Measurements from ENCODE around the gene CXorf66. TPM values are rescaled to one million over a fixed set of nuclear protein-coding genes. Genes with fewer than 3 reads are reported as not detected.

CXorf66 gene
- total and polyA plus RNA-seq, 2 experiments from 2014 or later = not detected

- no peak overlapping the region for H3K27ac ChIP-seq
- no peaks in the 10 kb centered on the region for H3K36me3 ChIP-seq (ENCODE audit: low read depth)
- WGBS, 2 experiments (ENCODE audit: low coverage in 1 of 2, low lambda C conversion rate in 2 of 2, missing lambda C conversion rate in 2 of 2) = 54 to 55% methylated on average over 3 of the region's 3 CpGs
- H3K4me2 ChIP-seq (ENCODE audit: unreplicated experiment) = no peak overlapping the region
- in situ Hi-C loops (cut with MboI) = loop anchor here (25.0 kb wide), 1 partner anchor 1187 kb away; no protein-coding TSS in a partner anchor
- no peaks in the 10 kb centered on the region for H4K20me1 ChIP-seq (ENCODE audit: insufficient read depth)
- H3K9me2 ChIP-seq (ENCODE audit: insufficient read depth) = no peaks in the 10 kb centered on the region
- no peaks in the 10 kb centered on the region for H3F3A ChIP-seq (ENCODE audit: insufficient read depth)
- H3K4me1 ChIP-seq (ENCODE audit: insufficient read depth) = no peaks in the 10 kb centered on the region
- no peaks in the 10 kb centered on the region for H3K9me3 ChIP-seq (ENCODE audit: low read depth)
- H2AFZ ChIP-seq = no peak overlapping the region
- DNase-seq = no peak
- H3K79me2 ChIP-seq (ENCODE audit: insufficient read depth) = no peaks in the 10 kb centered on the region
- H3K4me3 ChIP-seq = no peak overlapping the region
- H3K27me3 ChIP-seq (replicated peaks; ENCODE audit: insufficient read depth) = no peaks in the 10 kb centered on the region
- no peak overlapping the region for H3K9ac ChIP-seq
- no peak for TF ChIP-seq EZH2phosphoT487 (IDR thresholded peaks at IDR 0.05; ENCODE audit: insufficient read depth, low read depth)
- TF ChIP-seq EZH2 (IDR thresholded peaks at IDR 0.05; ENCODE audit: insufficient read depth, poor library complexity, severe bottlenecking) = no peak
These were observed 15.6 kb downstream of the CXorf66 start for GRCh38 chrX:139949703-139950102.

DNA sequence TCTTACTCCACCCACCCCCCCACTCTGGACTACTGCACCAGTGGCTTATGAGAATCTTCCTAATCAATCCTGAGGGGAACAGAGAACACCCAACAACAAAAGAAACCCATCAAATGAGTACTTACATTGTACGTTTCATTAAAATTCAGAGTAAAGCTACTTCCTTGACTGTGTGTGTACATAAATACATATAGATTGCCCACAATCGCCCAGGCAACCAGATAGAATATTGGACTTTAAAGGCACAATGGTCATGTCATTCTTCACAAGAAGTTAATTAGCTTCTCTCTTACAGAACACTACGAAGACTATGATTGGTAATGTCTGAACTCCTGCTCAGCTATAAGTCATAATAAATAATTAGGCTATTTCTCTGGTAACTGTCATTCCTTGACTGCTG lies 20.2 kb downstream of the CXorf66 start:
- no peak for TF ChIP-seq EZH2 (IDR thresholded peaks at IDR 0.05; ENCODE audit: insufficient read depth, poor library complexity, severe bottlenecking)
- no peak for TF ChIP-seq EZH2phosphoT487 (IDR thresholded peaks at IDR 0.05; ENCODE audit: insufficient read depth, low read depth)
- Histone ChIP-seq H3K9me2 (ENCODE audit: insufficient read depth) (no peaks in the 10 kb centered on the region), H3K4me3 (no peak overlapping the region), H3K4me1 (ENCODE audit: insufficient read depth) (no peaks in the 10 kb centered on the region), H3K9me3 (ENCODE audit: low read depth) (no peaks in the 10 kb centered on the region), H4K20me1 (ENCODE audit: insufficient read depth) (no peaks in the 10 kb centered on the region), H3K79me2 (ENCODE audit: insufficient read depth) (no peaks in the 10 kb centered on the region), H3K27me3 (replicated peaks; ENCODE audit: insufficient read depth) (no peaks in the 10 kb centered on the region), H2AFZ (no peak overlapping the region), H3K4me2 (ENCODE audit: unreplicated experiment) (no peak overlapping the region), H3K27ac (no peak overlapping the region), H3F3A (ENCODE audit: insufficient read depth) (no peaks in the 10 kb centered on the region), H3K9ac (no peak overlapping the region), H3K36me3 (ENCODE audit: low read depth) (no peaks in the 10 kb centered on the region)
- DNase-seq = no peak
- in situ Hi-C loops (cut with MboI) = no loop called here
- 49 to 65% methylated on average over 3 of the region's 3 CpGs for WGBS, 2 experiments (ENCODE audit: low coverage in 1 of 2, low lambda C conversion rate in 2 of 2, missing lambda C conversion rate in 2 of 2)

- H3K79me2 ChIP-seq (ENCODE audit: insufficient read depth) = peaks cover 6% of the 10 kb centered on the region
- H3K9me3 ChIP-seq (ENCODE audit: low read depth) = no peaks in the 10 kb centered on the region
- no peak overlapping the region for H3K4me3 ChIP-seq
- H3K4me2 ChIP-seq (ENCODE audit: unreplicated experiment) = no peak overlapping the region
- H3K9me2 ChIP-seq (ENCODE audit: insufficient read depth) = no peaks in the 10 kb centered on the region
- H2AFZ ChIP-seq = no peak overlapping the region
- TF ChIP-seq EZH2 (IDR thresholded peaks at IDR 0.05; ENCODE audit: insufficient read depth, poor library complexity, severe bottlenecking) (no peak), EZH2phosphoT487 (IDR thresholded peaks at IDR 0.05; ENCODE audit: insufficient read depth, low read depth) (no peak)
- H3K27me3 ChIP-seq (replicated peaks; ENCODE audit: insufficient read depth) = no peaks in the 10 kb centered on the region
- in situ Hi-C loops (cut with MboI) = no loop called here
- H3K36me3 ChIP-seq (ENCODE audit: low read depth) = no peaks in the 10 kb centered on the region
- H3F3A ChIP-seq (ENCODE audit: insufficient read depth) = peaks cover 5% of the 10 kb centered on the region; the same call in 1 of the 2 replicates
- H3K27ac ChIP-seq = no peak overlapping the region
- no peaks in the 10 kb centered on the region for H4K20me1 ChIP-seq (ENCODE audit: insufficient read depth)
- no peak for DNase-seq
- H3K4me1 ChIP-seq (ENCODE audit: insufficient read depth) = no peaks in the 10 kb centered on the region
- H3K9ac ChIP-seq = no peak overlapping the region
These were observed 29.1 kb downstream of the CXorf66 start for GRCh38 chrX:139936259-139936658.

DNA sequence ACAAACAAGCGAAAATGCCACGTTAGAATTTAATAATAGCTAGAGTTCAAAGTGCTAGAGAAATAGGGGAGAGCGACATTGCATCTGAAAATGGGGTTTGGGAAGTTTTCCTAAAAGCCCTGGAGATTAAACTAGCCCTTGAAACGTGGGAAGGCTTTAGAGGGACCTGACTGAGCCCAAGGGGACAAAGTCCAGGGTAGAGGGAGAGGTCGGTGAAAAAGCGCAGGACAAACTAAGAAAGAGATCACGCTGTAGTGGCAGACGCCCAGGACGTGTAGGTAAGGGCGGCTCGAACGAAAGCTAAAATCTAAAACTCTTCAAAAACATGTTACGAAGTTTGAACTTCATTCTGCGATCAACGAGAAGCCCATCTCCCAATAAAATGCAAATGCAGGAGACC lies 31.4 kb downstream of the CXorf66 start:
- Histone ChIP-seq H3K27ac (peak overlapping the region; percentile 99), H3K4me3 (peak overlapping the region; percentile 87), H3K4me2 (ENCODE audit: unreplicated experiment) (peak overlapping the region; percentile 72), H3K9me2 (ENCODE audit: insufficient read depth) (no peaks in the 10 kb centered on the region), H3K9ac (peak overlapping the region; percentile 99), H3K27me3 (replicated peaks; ENCODE audit: insufficient read depth) (no peaks in the 10 kb centered on the region), H3K4me1 (ENCODE audit: insufficient read depth) (no peaks in the 10 kb centered on the region), H3K36me3 (ENCODE audit: low read depth) (no peaks in the 10 kb centered on the region), H3K79me2 (ENCODE audit: insufficient read depth) (peaks cover 29% of the 10 kb centered on the region), H3K9me3 (ENCODE audit: low read depth) (no peaks in the 10 kb centered on the region), H3F3A (ENCODE audit: insufficient read depth) (peaks cover 5% of the 10 kb centered on the region; the same call in 1 of the 2 replicates), H4K20me1 (ENCODE audit: insufficient read depth) (no peaks in the 10 kb centered on the region), H2AFZ (peak overlapping the region; percentile 96)
- 79 to 81% methylated on average over 12 to 15 of the region's 15 CpGs for WGBS, 2 experiments (ENCODE audit: low coverage in 1 of 2, low lambda C conversion rate in 2 of 2, missing lambda C conversion rate in 2 of 2)
- no peak for TF ChIP-seq EZH2phosphoT487 (IDR thresholded peaks at IDR 0.05; ENCODE audit: insufficient read depth, low read depth)
- TF ChIP-seq EZH2 (IDR thresholded peaks at IDR 0.05; ENCODE audit: insufficient read depth, poor library complexity, severe bottlenecking) = no peak
- in situ Hi-C loops (cut with MboI) = no loop called here
- no peak for DNase-seq
